Activated naive CD4-positive, alpha-beta T cell treated with anti-CD3 and anti-CD28 coated beads for 36 hours (primary cell): ENCODE data around the gene MYO3A. TPM values are rescaled to one million over a fixed set of nuclear protein-coding genes. Genes with fewer than 3 reads are reported as not detected.
"Not testable (repeated sequence)": the region's sequence is repeated elsewhere in the genome, so short reads cannot be mapped to it uniquely, and the experiment has no call there.

Experiments used
- CTCF ChIA-PET: fragments of 350-600 bp; sonication (Branson Sonifier 250); formaldehyde crosslinking; loops from one replicate; lab custom pipeline; 2021; ENCODE audit warnings: antibody characterized with exemption; lab: Charles Lee
- DNase-seq: peaks from one replicate; pipeline ENCODE4 v3.0.0-alpha.2; 2020
- H3K27ac Mint-ChIP-seq: one replicate; pipeline ENCODE4 v1.8.0; 2021; ENCODE audit warnings: mild to moderate bottlenecking, mixed read lengths
- H3K27me3 Mint-ChIP-seq: one replicate; pipeline ENCODE4 v1.8.0; 2021; ENCODE audit warnings: low read depth, mixed read lengths
- H3K36me3 Mint-ChIP-seq: one replicate; pipeline ENCODE4 v1.8.0; 2021; ENCODE audit warnings: low read depth, mixed read lengths
- H3K4me1 Mint-ChIP-seq: one replicate; pipeline ENCODE4 v1.8.0; 2021; ENCODE audit warnings: low read depth, mixed read lengths
- H3K4me3 Mint-ChIP-seq: one replicate; pipeline ENCODE4 v1.8.0; 2021; ENCODE audit warnings: mild to moderate bottlenecking, moderate library complexity, mixed read lengths
- H3K9me3 Mint-ChIP-seq: one replicate; pipeline ENCODE4 v1.8.0; 2021; ENCODE audit warnings: mixed read lengths
- intact Hi-C: fragments of 100-400 bp; cut with micrococcal nuclease; formaldehyde crosslinking; loops from one replicate; pipeline ENCODE4 v1.15.1; 2023
- total RNA-seq, 2 experiments: library from RNA; stranded (reverse); gene quantifications; one replicate each; pipeline ENCODE4 v1.2.3, GENCODE V29; 2021

The MYO3A gene
- total RNA-seq, 2 experiments from 2014 or later = not detected

DNA sequence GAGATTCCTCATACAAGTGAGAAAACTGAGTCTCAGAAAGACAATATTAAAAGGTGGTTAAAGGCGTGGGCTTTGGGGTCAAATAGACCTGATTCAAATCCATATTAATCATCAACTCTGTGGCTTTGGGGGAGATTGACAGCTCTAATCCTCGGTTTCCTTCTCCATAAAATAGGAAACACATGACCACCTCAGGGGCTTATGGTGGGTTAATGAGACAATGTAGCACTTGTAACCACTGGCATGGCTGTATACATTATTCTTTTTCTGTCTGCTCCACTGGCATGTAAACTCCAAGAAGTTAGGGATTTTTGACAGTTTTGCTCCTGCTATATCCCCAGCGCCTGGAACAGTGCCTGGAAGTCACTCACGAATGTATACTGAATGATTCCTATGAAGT lies 161.8 kb downstream of the MYO3A start:
- Mint-ChIP-seq H3K27ac (no peak overlapping the region), H3K27me3 (peaks cover 3% of the 10 kb centered on the region), H3K36me3 (no peaks in the 10 kb centered on the region), H3K9me3 (peaks cover 6% of the 10 kb centered on the region), H3K4me1 (no peaks in the 10 kb centered on the region), H3K4me3 (no peak overlapping the region)
- CTCF ChIA-PET = no interaction called here
- intact Hi-C loops = no loop called here
- no peak for DNase-seq

DNA sequence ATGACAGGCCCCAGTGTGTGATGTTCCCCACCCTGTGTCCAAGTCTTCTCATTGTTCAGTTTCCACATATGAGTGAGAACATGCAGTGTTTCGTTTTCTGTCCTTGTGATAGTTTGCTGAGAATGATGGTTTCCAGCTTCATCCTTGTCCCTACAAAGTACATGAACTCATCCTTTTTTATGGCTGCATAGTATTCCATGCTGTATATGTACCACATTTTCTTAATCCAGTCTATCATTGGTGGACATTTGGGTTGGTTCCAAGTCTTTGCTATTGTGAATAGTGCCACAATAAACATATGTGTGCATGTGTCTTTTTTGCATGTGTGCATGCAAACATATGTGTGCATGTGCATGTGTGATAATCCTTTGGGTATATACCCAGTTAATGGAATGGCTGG lies 163.5 kb downstream of the MYO3A start:
- intact Hi-C loops, H3K4me1 Mint-ChIP-seq, DNase-seq, H3K36me3 Mint-ChIP-seq, CTCF ChIA-PET, H3K4me3 Mint-ChIP-seq, H3K27ac Mint-ChIP-seq, H3K27me3 Mint-ChIP-seq: not testable (repeated sequence)
- H3K9me3 Mint-ChIP-seq = peaks cover 13% of the 10 kb centered on the region

DNA sequence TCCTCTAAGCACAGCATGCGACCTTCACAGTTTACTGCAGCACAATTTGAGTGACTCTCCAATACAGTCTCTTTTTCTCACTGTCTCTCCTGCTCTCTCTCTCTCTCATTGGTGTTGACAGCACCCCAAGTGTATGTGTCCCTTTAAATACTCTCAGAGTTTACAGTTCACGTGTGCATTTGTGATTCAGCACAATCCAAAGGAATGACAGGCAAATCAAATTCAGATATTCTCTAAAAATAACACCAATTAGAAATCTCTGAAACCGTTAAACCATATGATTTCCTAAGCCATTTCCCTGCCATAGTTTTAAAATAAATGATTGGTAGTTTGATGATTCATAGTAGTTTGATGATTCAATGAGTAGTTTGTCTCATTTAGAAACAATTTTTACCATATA lies 178.5 kb downstream of the MYO3A start:
- Mint-ChIP-seq H3K36me3 (no peaks in the 10 kb centered on the region), H3K27ac (no peak overlapping the region), H3K9me3 (no peaks in the 10 kb centered on the region), H3K27me3 (peaks cover 9% of the 10 kb centered on the region), H3K4me3 (no peak overlapping the region), H3K4me1 (no peaks in the 10 kb centered on the region)
- intact Hi-C loops = no loop called here
- DNase-seq = no peak
- CTCF ChIA-PET = no interaction called here

DNA sequence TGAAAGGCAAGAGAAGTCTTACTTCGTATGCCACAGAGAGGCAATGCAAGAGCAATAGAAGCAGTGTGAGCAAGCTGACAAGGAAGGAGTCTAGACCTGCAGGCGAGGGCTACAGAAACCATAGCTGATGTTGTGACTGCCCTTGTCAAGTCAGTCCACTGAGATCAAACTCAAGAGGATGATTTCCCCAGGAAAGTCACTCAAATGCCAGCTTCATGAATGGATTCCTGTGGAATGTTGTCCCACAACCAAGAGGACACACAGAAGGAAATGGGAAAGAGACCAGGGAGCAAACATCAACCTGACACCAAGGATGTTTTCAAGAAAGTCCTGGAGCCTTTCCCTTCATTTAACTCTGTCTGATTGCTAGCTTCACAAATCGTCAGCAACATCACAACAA lies 204.6 kb downstream of the MYO3A start:
- peaks cover 4% of the 10 kb centered on the region for H3K27me3 Mint-ChIP-seq
- intact Hi-C loops = no loop called here
- H3K36me3 Mint-ChIP-seq = no peaks in the 10 kb centered on the region
- peaks cover 7% of the 10 kb centered on the region for H3K9me3 Mint-ChIP-seq
- no peaks in the 10 kb centered on the region for H3K4me1 Mint-ChIP-seq
- DNase-seq = no peak
- H3K27ac Mint-ChIP-seq = no peak overlapping the region
- H3K4me3 Mint-ChIP-seq = no peak overlapping the region
- CTCF ChIA-PET = no interaction called here

DNA sequence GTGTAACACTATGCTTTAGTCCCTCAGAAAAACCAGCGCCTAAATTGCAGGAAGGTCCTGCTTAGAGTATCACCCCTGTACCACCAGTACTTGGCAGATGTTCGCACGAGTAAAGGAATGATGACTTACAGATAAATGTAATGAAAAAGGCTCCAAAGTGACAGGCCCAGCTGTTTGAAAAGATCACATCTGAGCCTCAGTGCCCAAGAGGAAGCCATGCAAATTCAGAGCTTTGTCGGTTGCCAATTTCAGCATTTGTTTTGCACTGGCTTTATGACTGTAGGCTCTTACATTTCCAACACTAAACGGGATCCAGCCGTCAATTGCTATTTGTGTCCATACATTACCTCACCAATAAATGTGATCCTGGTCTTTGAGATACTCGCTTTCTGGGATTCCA lies 222.0 kb downstream of the MYO3A start:
- Mint-ChIP-seq H3K4me1 (no peaks in the 10 kb centered on the region), H3K4me3 (no peak overlapping the region), H3K27ac (no peak overlapping the region), H3K36me3 (no peaks in the 10 kb centered on the region), H3K9me3 (no peaks in the 10 kb centered on the region), H3K27me3 (peaks cover 8% of the 10 kb centered on the region)
- CTCF ChIA-PET = no interaction called here
- intact Hi-C loops = no loop called here
- DNase-seq = no peak

DNA sequence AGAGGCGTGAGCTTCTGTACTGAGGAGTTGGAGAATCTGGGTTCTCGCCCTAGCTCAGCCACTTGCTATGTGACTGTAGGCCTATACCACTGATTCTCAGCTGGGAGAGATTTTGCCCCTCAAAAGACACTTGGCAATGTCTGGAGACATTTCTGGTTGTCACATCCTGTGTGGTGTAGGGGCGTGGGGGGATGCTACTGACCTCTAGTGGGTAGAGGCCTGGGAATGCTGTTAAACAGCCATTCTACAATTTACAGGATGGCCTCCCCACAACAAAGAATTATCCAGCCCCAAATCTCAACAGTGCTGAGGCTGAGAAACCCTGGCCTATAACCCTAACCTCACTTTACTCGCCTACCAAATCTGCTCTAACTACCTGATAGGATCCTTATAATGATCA lies 223.7 kb downstream of the MYO3A start:
- CTCF ChIA-PET = interaction anchor here (1.2 kb wide), 1 partner anchor 11 kb away, joined by 4 read pairs; no protein-coding TSS in a partner anchor
- intact Hi-C loops = no loop called here
- H3K36me3 Mint-ChIP-seq = no peaks in the 10 kb centered on the region
- peaks cover 5% of the 10 kb centered on the region for H3K27me3 Mint-ChIP-seq
- DNase-seq = no peak
- H3K4me1 Mint-ChIP-seq = no peaks in the 10 kb centered on the region
- H3K27ac Mint-ChIP-seq = no peak overlapping the region
- no peak overlapping the region for H3K4me3 Mint-ChIP-seq
- no peaks in the 10 kb centered on the region for H3K9me3 Mint-ChIP-seq

DNA sequence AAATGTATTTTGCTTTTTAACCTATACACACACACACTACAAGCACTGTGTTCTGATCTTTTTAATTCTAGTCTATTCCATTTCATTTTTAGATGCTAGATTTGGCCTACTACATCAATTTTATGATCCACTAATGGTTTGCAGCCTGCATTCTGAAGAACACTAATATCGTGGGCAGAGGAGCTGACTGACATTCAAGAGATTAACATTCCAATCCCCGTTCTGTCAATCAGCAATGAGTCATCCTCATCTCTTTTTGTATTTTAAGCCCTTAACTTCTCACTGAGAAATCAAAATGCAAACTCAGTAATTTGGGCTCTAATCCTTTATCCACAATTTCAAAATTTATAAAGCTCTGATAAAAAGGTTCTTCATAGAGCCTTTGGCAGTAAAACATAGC lies 235.4 kb downstream of the MYO3A start:
- DNase-seq = no peak
- H3K4me1 Mint-ChIP-seq = no peaks in the 10 kb centered on the region
- CTCF ChIA-PET = no interaction called here
- H3K4me3 Mint-ChIP-seq = no peak overlapping the region
- H3K36me3 Mint-ChIP-seq = no peaks in the 10 kb centered on the region
- H3K27ac Mint-ChIP-seq = no peak overlapping the region
- no peaks in the 10 kb centered on the region for H3K9me3 Mint-ChIP-seq
- intact Hi-C loops = no loop called here
- peaks cover 14% of the 10 kb centered on the region for H3K27me3 Mint-ChIP-seq

DNA sequence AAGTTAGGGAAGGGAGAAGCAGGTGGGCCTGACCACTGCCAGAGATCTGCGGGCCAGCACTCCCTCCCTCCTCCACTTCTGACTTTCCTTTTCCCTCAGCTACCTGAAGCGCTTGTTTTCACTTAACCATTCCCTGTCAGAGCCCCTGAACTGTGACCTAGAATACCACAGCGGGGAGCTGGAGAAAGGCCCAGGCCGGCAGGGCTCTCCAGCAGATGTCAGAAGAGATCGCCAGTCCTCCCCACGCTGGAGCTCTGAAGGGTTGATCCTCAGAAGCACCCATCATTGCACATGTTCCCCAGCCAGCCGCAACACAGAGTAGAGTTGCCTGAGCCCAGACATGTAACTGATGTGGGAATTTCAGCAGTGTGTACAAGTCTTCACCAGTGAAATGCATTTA lies 238.1 kb downstream of the MYO3A start:
- intact Hi-C loops = no loop called here
- H3K27me3 Mint-ChIP-seq = peaks cover 16% of the 10 kb centered on the region
- CTCF ChIA-PET = no interaction called here
- H3K27ac Mint-ChIP-seq = no peak overlapping the region
- no peaks in the 10 kb centered on the region for H3K36me3 Mint-ChIP-seq
- no peaks in the 10 kb centered on the region for H3K4me1 Mint-ChIP-seq
- no peaks in the 10 kb centered on the region for H3K9me3 Mint-ChIP-seq
- no peak overlapping the region for H3K4me3 Mint-ChIP-seq
- DNase-seq = no peak

DNA sequence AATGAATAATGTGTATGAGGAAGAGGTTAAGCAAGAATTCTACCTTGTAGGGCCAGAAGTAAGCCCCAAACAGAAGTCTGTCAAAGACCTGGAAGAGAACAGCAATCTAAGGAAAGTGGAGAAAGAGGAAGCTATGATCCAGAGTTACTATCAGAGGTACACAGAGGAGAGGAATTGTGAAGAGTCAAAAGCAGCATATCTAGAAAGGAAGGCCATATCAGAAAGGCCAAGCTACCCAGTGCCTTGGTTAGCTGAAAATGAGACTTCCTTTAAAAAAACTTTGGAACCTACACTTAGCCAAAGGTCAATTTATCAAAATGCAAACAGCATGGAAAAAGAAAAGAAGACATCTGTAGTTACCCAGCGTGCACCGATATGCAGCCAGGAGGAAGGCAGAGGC lies 239.8 kb downstream of the MYO3A start:
- H3K4me3 Mint-ChIP-seq = no peak overlapping the region
- no peaks in the 10 kb centered on the region for H3K36me3 Mint-ChIP-seq
- peaks cover 18% of the 10 kb centered on the region for H3K27me3 Mint-ChIP-seq
- no peak for DNase-seq
- intact Hi-C loops = no loop called here
- no peaks in the 10 kb centered on the region for H3K4me1 Mint-ChIP-seq
- no peaks in the 10 kb centered on the region for H3K9me3 Mint-ChIP-seq
- H3K27ac Mint-ChIP-seq = no peak overlapping the region
- CTCF ChIA-PET = no interaction called here

DNA sequence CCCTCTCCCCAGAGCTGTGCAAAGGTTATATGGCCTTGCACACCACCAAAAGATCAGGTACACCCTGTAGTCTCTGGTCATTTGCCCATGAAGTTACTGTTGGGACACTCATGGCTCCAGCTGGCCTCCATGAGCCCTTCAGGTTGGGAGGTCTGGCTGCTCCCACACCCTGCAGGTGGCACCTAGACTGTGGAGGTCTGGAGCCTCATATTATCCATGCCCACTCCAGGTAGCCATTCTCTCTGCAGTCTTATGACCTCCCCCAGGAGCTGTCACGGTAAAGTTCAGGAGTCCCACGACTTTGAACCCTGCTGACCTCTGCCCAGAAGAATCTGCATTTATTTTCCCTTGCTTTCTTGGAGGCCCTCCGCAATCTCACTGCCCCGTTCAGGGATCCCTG lies 243.3 kb downstream of the MYO3A start:
- Mint-ChIP-seq H3K27ac (no peak overlapping the region), H3K27me3 (peaks cover 15% of the 10 kb centered on the region), H3K4me3 (no peak overlapping the region), H3K9me3 (no peaks in the 10 kb centered on the region), H3K4me1 (no peaks in the 10 kb centered on the region), H3K36me3 (no peaks in the 10 kb centered on the region)
- CTCF ChIA-PET = no interaction called here
- DNase-seq = no peak
- intact Hi-C loops = no loop called here

DNA sequence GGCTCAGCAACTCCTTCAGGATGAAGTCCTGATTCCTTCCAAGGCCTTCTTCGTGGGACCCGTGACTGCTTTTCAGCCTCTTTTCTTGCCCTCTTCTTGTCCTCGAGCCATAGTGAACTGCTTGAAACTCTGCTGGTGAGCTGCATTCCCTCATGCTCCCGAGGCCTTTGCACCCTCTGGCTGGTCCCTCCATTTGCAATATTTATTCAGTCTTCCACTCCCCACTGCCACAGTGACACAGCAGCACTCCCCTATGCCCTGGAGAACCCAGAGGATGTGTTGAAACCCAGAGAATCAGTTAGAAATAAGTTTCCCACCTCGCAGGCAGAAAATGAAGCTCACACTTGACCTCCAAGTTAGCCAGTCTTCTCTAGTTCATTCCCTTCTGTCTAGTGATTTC lies 260.2 kb downstream of the MYO3A start:
- H3K9me3 Mint-ChIP-seq = peaks cover 12% of the 10 kb centered on the region
- intact Hi-C loops = no loop called here

DNA sequence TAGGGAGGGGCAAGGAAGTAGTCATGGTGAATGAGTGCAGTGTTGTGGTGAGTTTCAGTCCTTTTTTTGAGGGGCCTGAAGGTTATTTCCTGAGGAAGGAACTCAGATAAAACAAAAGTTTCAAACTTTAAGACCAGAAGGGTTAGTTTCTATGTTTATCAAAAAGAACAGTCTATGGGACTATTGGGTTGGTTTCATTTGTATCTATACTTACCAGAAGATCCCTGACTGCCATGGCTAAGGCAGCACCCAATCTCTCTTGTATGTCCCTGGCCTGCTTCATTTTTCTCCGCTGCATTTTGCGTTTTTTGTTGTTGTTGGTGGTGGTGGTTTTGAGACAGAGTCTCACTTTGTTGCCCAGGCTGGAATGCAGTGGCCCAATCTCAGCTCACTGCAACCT lies 263.2 kb downstream of the MYO3A start:
- no peak for DNase-seq
- H3K4me1 Mint-ChIP-seq = peaks cover 7% of the 10 kb centered on the region
- H3K27me3 Mint-ChIP-seq = peaks cover 2% of the 10 kb centered on the region
- peaks cover 12% of the 10 kb centered on the region for H3K9me3 Mint-ChIP-seq
- H3K36me3 Mint-ChIP-seq = peaks cover 2% of the 10 kb centered on the region
- H3K4me3 Mint-ChIP-seq = no peak overlapping the region
- CTCF ChIA-PET = no interaction called here
- intact Hi-C loops = no loop called here
- no peak overlapping the region for H3K27ac Mint-ChIP-seq

More for the DNA sequence above, 260.2 kb downstream of the MYO3A start:
- no peak for DNase-seq
- H3K27ac Mint-ChIP-seq = no peak overlapping the region
- H3K36me3 Mint-ChIP-seq = peaks cover 2% of the 10 kb centered on the region
- CTCF ChIA-PET = no interaction called here
- peaks cover 7% of the 10 kb centered on the region for H3K4me1 Mint-ChIP-seq
- peaks cover 11% of the 10 kb centered on the region for H3K27me3 Mint-ChIP-seq
- H3K4me3 Mint-ChIP-seq = no peak overlapping the region

DNA sequence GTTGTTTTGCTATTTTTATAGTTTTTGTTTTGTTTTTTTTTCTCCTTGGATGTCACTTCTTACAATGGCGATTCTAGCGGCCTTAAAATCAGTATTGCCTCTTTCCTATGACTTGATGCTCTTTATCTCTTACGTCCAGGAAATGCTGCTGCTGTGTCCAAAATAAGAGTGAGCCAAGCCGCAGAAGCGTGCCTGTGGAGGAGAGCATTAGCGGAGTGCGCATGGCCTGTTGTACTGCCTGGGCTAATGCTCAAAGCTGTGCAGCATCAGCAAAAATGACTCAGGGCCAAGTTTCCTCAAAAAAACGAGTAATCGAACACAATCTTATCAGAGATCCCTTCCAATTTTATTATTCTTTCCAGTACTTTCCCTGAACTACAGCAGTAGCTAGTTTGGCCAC lies 264.1 kb downstream of the MYO3A start:
- Mint-ChIP-seq H3K36me3 (peaks cover 2% of the 10 kb centered on the region), H3K4me3 (no peak overlapping the region), H3K4me1 (peaks cover 7% of the 10 kb centered on the region), H3K9me3 (peaks cover 12% of the 10 kb centered on the region), H3K27ac (no peak overlapping the region), H3K27me3 (peaks cover under 1% of the 10 kb centered on the region)
- no peak for DNase-seq
- intact Hi-C loops = no loop called here
- CTCF ChIA-PET = no interaction called here

DNA sequence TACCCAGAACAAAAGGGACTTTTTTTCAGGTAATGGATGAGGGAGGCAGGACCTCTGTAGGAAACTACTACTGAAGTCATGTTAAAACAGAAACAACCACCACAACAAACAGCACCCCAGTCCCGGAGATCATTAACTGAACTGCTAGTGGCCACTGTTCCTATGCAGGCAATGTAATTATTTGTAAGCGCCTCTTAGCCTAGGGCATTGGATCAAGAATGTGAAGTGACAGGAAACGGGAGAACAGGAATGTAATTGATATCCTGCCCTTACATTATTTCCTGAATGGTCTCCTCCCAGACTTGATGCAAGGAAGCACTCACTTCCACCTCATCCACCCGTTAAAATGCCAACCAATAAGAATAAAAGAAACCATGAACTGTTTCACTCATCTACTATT lies 265.8 kb downstream of the MYO3A start:
- peaks cover 7% of the 10 kb centered on the region for H3K4me1 Mint-ChIP-seq
- H3K36me3 Mint-ChIP-seq = peaks cover 2% of the 10 kb centered on the region
- no peak for DNase-seq
- H3K9me3 Mint-ChIP-seq = peaks cover 12% of the 10 kb centered on the region
- no peaks in the 10 kb centered on the region for H3K27me3 Mint-ChIP-seq
- no peak overlapping the region for H3K27ac Mint-ChIP-seq
- no peak overlapping the region for H3K4me3 Mint-ChIP-seq
- CTCF ChIA-PET = no interaction called here
- intact Hi-C loops = no loop called here
